HG03354 (cell line): Measurements from ENCODE around the gene ARL3.
"Not testable (repeated sequence)": the region's sequence is repeated elsewhere in the genome, so short reads cannot be mapped to it uniquely, and the experiment has no call there.

Source experiments
- ATAC-seq: cut with Tn5 transposase; IDR thresholded peaks from one replicate; pipeline ENCODE4 v1.9.1; 2021; ENCODE audit warnings: mild to moderate bottlenecking; ENCODE audit not compliant: unreplicated experiment, poor library complexity, severe bottlenecking

ARL3 gene

DNA sequence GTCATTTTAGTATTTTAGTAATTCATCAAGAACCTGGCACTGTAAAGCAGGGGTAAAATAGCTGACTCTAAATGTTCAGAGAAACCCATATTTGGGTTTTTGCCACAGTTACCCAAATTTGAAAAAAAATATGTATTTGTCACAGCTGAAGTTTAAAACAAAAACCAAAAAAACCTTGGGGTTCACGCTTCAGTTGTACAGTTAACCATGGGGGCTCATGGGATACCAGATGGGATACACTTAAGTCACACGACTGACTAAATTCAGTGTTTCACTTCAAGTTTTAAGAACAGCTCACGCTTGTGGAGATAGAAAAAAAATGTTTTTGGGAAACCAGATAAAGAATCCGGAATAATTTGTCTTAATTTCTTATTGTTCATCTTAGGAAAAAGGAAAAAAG lies 2.1 kb downstream of the ARL3 start:
- ATAC-seq = no peak

DNA sequence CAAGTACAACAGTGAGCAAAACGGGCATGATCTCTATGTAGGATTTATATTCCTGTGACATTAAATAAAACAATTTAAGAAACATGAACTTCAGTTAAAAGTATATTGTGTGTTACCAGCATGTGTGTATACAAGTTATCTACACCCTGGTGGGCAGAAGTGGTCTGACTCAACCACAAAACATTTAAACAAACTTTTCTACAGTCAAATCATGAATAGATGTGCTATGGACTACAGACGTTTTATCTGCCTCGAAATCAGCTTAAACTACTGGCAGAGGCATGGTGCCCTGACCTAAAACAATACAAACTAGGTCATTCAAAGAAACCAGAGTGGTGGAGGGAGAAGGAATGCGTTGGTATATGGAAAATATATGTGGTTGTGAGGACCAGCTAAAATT lies 3.6 kb downstream of the ARL3 start:
- ATAC-seq = no peak

DNA sequence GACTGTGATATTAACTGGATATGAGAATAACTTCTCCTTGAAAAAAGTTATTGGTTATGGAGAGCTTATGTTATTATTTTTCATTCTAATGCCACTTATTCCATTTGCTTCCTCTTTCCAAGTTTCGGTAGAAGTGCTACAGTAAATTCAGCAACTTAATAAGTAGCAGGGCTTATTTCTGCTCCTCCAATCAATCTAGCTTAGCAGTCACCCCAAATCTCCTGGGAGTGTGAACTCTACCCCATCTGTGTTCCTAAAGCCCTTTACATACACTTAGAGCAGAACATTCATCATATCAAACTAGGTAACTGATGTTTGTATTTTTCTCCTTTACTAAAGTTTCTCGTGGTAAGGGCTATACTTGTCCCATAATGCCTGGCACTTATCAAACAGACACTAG lies 8.7 kb downstream of the ARL3 start:
- no peak for ATAC-seq

DNA sequence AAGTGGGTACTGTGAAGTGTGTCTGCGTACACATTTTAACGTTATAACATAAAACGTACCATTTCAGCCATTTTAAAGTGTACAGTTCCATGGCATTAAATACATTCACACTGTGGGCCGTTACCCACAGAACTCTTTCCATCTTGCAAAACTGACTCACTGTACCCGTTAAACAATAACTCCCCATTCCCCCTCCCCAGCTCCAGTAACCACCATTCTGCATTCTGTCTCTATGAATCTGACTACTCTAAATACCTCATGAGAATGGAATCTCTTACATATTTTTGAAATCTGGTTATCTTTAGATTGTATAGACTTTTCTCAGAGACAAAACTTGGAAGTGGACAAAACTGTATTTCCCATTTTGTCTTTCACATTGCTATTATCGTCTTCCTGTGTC lies 9.3 kb downstream of the ARL3 start:
- no peak for ATAC-seq

GRCh38 chr10:102702742-102703141 lies 11.5 kb downstream of the ARL3 start:
- no peak for ATAC-seq

DNA sequence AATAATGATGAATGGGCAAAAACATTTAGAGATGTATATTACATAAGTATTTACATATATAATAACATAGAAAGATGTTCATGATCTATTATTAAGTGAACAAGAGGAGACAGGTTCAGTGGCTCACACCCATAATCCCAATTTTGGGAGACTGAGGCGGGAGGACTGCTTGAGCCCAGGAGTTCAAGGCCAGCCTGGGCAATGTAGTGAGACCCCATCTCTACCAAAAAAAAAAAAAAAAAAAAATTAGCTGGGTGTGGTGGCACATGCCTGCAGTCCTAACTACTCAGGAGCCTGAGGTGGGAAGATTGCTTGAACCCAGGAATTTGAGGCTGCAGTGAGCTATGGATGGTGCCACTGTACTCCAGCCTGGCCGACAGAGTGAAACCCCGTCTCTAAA lies 12.4 kb downstream of the ARL3 start:
- no peak for ATAC-seq

DNA sequence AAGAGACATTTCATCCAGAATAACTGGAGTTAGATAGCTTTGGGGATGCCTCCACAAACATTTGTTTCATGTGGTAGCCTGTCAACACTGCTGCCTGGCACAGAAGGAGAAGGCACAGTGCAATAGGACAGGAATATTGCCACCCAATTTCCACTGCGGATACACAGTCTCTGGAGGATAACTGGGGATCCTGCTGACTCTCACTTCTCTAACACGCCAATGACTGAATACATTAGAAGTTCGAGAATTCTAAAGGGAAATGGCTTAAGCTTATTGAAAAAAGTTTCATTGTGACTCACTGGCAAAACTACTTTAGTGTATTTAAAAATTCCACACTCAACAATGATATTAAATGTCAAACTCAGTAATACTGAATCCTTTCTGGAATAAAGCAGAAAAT lies 12.9 kb downstream of the ARL3 start:
- no peak for ATAC-seq

GRCh38 chr10:102698894-102699293 lies 15.3 kb downstream of the ARL3 start:
- ATAC-seq = no peak

DNA sequence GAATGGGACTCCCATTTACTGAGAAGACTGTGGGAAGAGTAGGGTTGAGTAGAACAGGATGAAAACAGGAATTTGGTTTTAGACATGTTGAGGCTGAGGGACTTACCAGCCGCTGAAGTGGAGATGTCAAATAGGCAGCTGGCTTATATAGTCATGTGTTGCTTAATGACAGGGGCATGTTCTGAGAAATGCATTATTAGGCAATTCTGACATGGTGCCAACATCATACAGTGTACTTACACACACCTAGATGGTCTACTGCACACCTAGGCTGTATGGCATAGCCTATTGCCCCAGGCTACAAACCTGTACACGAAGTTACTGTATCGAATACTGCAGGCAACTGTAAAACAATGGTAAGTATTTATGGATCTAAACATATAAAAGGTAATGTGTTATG lies 17.5 kb downstream of the ARL3 start:
- ATAC-seq = no peak

GRCh38 chr10:102695401-102695800 lies 18.8 kb downstream of the ARL3 start:
- ATAC-seq = not testable (repeated sequence)

GRCh38 chr10:102691285-102692066 lies 22.7 kb downstream of the ARL3 start:
- ATAC-seq = no peak

GRCh38 chr10:102683736-102684135 lies 30.5 kb downstream of the ARL3 start:
- no peak for ATAC-seq

DNA sequence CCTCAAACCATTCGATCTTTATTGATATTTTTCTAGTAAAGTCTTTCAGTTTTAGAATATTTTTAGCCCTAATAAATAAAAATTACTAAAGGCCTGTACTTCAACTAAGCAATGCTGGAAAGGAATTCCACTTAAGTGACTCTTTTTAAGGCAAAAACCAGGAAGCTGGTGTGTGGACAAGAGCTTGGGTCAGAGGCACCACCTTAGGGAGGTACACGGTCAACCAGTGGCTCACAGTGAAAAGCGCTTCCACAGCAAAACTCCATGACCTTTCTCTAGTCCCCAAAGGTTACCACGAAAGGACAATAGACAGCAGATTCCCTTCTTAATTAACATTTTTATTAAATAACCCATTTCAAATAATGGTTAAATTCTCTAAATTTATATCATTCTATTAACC lies 31.2 kb downstream of the ARL3 start:
- ATAC-seq = no peak

DNA sequence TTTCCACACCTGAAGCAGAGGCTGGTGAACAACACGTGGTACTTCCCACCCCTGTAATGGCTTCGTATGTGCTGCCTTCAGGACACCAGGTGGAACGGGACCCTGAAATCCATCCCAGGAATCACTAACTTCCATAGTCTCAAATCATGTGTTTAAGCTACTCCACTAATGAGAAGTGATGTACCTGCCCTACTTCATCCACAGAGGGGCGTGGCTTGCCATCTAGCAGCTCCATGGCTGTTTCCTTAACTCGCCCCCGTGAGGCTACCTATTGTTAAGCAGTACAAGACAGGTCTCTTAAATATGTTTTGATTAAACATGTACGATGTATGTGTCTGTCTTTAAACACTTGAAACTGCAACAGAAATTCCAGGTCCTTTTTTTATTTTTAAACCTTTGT lies 31.8 kb downstream of the ARL3 start:
- ATAC-seq = no peak

DNA sequence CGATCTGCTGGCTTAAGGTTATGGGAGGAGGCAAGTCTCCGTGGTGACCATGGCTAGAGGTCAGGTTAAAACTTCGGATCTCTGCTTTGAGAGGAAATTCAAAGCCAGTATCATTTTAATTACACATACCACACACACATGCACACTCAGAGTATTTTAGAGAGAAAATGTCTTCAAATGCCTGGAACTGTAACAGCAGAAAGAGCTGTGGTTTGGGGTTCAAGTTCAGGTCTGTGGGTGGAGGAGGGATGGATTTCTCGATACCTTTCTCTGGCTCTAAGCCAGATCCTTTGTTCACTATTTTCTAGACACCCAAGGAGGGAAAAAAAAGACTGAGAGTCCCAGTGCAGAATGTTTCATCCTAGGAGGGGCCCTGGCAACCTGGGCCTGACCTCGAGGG lies 32.5 kb downstream of the ARL3 start:
- ATAC-seq = no peak

DNA sequence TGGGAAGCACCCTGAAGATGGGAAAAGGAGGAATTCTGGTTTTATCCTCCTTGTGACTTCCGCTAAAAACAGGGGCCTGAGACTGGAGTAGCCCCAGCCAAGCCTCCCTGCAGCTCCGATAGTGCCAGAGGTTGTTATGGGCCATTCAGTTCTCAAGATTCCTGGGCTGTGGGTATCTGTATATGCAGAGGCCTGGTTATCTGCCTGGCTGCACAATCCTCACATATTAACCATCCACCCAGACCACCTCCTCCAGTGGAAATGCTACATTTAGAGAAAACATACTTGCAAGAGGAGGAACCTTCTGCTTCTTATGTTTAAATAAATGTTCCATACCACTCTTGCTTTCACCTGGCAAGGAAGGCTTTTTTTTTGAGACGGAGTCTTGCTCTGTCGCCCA lies 34.6 kb downstream of the ARL3 start:
- ATAC-seq = no peak

- ATAC-seq = no peak
These were observed 35.3 kb downstream of the ARL3 start for GRCh38 chr10:102678842-102679289.

DNA sequence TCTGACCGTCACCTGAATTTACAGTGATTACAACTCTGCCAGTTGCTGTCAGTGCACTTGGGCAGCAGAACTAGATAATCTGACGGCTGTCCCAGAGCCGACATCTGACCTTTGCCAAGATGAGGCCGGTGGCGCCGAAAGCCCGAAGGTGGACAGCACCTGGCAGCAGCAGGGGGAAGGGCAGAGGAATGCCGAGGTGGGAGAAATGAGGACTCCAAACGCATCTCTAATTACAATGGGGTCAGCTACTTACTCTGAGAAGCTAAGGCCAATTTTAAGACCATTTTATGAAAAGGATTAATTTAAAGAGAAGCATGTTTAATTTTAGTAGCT lies 36.2 kb downstream of the ARL3 start:
- no peak for ATAC-seq

DNA sequence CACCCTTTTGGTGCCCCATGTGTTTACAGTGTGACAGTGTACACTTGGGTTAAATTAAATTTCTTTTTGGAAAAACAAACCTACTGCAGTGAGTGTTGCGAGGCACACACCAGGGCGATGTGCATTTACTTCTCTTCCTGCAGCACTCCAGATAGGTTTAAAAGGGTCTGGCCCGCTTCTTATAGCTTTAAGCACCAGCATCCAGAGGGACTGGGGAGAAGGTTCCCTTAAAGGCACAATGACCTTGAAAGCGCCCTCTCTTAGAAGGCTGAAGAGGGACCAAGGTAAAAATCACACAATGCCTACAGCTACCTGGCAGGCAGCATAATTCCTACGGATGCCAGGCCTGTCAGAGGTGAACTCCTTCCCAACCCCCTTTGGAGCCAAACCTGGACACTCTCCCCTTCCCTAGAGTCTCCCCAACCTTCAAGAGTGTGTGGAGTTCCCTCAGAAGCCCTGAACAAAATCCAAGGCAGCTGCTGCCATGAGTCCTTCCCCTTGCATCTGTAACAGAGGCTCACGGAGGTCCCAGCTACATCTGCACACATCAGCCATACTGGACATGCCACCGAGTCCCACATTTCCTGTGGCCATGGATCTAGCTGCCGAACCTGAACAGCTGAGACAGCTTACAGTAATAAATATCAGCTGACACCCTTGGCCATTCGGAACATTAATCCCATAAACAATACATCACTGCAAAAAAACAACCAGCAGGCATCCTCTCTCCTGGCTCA lies 36.7 kb downstream of the ARL3 start:
- no peak for ATAC-seq

- no peak for ATAC-seq
These were observed 37.5 kb downstream of the ARL3 start for GRCh38 chr10:102676534-102677315.
